PC-9 (cell line): ENCODE results near the gene PRKCH.

Experiments
- EZH2 ChIP-seq: fragments of 200-600 bp; sonication (generic); IDR thresholded peaks from 2 replicates; pipeline ENCODE4 v1.8.0; 2017; ENCODE audit warnings: antibody characterized with exemption, low read depth
- TF ChIP-seq, protein P1 (sequence below): fragments of 200-600 bp; sonication (generic); conservative IDR thresholded peaks from 2 replicates; pipeline ENCODE4 v1.6.1; 2017; ENCODE audit warnings: mixed run types, antibody characterized with exemption, mild to moderate bottlenecking, moderate library complexity

DNA sequence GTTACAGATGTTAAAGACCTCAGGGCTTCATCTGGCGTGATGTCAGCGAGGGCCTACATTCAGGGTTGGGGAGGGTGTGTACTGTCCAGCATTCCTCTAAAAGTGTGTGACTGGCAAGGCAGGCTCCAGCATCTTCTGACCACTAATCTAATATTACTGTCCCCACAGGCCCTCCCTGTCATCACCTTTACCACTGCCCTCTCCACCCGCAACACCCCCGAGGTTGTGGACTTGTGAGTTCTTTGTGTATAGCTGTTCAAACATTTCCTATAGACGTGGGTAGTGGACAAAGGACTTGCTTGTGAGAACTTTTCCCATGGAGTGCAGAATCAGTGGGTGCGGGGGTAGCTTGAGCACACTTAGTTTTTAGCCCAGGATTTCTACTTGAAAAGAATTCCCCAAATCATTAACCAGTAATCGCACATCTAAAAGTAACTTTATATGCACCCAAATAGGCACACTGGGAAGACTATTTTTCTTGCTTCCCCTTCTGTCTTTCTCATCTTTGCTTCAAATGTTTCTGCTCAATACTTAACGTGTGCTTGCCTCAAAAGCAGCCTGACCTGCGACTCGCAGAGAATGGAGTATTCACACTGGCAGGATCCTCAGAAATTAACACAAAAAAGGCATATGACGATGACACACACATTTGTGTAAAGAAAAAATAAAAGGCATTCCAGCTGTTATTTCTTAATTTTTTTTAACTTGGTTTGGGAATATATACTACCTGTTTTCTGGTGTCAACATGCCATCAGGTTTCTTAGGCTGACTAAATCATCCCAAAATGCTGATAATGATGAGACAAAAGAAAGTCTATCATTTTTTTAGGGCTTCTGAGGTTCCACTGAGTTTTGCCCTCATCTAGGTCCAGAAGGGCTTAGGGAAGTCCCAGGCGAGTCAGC is 215.5 kb downstream of the PRKCH start:
- TF ChIP-seq, protein P1, sequence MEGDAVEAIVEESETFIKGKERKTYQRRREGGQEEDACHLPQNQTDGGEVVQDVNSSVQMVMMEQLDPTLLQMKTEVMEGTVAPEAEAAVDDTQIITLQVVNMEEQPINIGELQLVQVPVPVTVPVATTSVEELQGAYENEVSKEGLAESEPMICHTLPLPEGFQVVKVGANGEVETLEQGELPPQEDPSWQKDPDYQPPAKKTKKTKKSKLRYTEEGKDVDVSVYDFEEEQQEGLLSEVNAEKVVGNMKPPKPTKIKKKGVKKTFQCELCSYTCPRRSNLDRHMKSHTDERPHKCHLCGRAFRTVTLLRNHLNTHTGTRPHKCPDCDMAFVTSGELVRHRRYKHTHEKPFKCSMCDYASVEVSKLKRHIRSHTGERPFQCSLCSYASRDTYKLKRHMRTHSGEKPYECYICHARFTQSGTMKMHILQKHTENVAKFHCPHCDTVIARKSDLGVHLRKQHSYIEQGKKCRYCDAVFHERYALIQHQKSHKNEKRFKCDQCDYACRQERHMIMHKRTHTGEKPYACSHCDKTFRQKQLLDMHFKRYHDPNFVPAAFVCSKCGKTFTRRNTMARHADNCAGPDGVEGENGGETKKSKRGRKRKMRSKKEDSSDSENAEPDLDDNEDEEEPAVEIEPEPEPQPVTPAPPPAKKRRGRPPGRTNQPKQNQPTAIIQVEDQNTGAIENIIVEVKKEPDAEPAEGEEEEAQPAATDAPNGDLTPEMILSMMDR: no peak
- no peak for TF ChIP-seq EZH2
